Measurements from ENCODE around the gene DOCK8.
A peak's percentile ranks its signal among the peaks of the same experiment; 100 is the strongest.

DOCK8 gene

DNA sequence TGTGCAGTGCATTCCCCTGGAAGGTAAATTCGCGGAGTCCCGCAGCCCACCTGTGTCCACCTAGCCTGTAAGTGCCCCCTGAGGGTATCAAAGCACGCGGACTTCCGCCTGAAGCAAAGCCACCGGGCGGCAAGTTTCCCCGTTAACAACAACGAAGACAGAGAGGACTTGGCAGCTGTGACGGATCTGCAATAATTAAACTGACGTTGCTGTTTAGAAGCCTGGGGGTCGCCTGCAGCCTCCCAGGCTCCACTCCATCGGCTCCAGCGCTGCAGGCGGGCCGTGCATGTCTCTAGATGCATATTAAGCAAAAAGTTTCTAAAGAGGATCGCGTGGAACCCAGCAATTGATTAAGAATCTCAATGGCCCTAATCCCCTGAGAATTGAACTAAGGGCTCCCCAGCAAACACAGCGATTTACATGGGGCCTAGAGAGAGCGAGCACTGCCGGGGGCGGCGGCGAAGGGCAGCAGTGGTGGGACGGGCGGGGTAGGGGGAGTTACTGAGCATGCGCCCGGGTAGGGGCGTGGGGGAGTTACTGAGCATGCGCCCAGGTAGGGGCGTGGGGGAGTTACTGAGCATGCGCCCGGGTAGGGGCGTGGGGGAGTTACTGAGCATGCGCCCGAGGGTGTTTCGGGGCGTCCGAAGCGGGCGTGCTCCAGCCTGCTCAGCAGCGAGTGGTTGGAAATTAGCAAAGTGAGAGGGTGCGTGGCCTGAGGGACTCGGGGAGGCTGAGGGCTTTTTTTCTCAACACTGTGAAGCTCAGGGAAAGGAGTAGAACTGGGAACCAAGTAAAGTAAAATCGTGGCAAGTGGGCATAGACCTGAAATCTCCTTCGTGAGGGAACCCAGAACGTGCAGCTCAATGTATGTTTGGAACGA is 255.2 kb downstream of the DOCK8 start:
- Histone ChIP-seq H3K4me3 (peak overlapping the region; percentile 34 to 55 (median 48)), H3K27ac (peak overlapping the region in 20 of 21 experiments; percentile 19 to 93 (median 82))

DNA sequence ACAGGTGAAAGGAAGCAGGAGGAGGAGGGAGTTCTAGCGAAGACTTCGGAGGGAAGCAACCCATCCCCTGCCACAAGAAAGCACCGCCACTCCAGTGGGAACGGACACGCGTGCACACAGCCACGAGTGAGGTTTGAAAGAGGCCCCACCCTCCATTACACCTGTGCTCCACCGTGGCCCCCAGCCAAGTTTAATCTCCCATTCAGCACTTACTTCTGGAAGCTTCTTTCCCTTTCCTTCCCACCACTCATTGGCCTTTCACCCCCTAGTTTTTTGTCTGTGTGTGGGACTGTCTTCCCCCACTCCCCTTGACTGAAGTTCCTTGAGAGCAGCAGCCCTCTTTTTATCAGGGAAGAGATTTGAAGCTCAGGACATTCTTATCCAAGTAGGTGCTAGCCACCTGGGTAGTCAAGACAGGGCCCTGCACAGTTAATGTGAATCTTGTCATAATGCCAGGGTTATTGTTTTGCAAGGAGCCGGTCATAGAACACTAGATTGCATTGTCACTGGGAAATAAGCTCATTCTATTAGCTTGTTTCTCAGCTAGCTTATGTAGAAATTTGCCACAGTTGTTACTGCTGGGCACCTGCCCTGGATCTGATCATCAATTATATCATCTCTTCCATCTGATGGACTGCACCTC is 256.0 kb downstream of the DOCK8 start:
- Histone ChIP-seq H3K4me3 (peak overlapping the region; percentile 34 to 55 (median 48)), H3K27ac (peak overlapping the region in 19 of 21 experiments; percentile 45 to 93 (median 74))

DNA sequence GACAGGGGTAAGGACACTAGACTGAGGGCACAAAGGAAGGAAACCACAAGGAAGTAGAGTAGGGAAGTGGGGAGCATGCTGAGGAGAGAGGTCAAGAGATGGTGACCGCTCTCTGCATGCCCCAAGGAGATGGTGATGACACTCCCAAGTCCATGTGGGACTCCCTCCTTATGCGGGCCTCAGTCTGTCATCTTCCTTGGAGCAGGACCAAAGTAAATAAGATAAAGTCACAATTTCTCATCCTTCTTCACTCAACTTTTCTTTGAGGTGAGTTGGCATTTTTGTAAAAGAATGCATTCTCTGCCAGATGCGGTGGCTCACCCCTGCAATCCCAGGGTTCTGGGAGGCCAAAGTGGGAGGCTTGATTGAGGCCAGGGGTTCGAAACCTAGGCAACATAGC is 256.7 kb downstream of the DOCK8 start:
- Histone ChIP-seq H3K4me3 (no peak overlapping the region), H3K27ac (peak overlapping the region in 1 of 21 experiments; percentile 74)

DNA sequence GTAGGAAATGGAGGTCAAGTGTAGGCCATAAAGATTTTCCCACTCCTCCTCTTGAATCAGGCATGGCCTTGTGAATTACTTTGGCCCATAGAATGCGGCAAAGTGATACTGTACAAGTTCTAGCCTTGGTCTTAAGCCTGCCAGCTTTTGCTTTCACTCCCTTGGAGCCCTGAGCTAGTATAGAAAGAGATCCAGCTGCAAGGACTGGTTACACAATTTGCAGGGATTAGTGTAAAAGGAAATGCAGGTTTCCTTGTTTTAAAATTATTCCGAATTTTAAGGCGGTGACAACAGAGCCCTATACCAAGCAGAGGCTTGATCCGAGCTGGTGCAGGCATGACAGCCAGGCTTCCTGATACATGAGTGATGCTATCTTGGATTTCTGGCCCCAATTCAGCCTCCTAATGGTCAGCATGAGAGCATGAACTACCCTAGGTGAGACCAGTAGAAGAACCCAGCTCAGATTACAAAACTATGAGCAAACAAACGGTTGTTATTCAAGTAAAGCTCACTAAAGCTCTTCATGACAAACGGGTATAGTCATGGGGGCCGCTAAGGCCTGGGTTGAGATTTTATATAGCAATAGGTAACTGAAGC is 257.9 kb downstream of the DOCK8 start:
- Histone ChIP-seq H3K4me3 (no peak overlapping the region), H3K27ac (no peak overlapping the region)

DNA sequence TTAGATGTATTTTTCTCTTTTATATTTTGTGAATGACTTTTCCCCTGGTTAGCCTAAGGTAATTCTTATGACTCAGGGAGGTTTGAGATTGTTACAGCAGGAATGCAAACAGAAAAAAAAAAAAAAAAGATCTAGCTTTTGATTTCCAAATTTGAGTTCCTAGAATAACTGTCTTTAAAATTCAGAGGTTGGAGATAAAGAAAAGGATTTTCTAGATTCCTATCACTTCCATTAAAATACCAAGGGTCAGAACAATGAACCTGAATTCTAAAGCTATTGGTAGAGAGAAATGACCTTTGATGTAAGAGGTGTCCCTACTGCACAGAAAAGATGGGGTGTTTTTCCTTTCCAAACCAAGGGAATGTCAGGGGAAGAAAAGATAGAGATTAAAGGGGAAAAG is 262.5 kb downstream of the DOCK8 start:
- H3K27ac ChIP-seq = no peak overlapping the region
- no peak overlapping the region for H3K4me3 ChIP-seq

DNA sequence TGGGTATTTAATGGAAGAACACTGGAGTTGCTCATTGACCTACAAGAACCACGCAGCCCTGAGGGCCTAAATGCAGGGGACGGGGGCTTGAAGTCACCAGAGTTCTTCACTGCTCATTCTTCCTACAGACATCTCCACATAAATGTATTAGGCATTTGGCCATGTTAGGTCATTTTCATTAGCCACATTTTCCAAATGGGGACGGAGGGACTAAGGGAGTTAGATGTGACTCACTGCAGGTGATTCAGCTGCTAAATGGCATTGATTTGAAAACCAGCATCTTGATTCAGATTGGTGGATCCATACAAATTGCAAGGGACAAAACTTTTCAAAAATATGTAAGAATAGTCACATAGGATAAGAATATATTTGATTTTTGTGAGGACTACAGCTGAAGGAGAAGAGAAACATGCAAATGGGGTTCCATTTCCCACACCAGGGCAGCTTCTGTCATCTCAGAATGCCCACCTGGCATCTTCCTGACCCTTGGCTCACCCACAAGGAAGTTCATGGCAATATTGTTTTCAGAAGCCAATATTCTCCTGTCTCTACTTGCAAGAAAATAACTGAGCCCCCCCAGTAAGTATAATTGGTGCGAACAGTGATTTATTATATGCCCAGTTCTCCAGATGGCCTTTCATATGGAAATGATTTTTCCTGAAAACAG is 264.8 kb downstream of the DOCK8 start:
- no peak overlapping the region for H3K4me3 ChIP-seq
- H3K27ac ChIP-seq = no peak overlapping the region

DNA sequence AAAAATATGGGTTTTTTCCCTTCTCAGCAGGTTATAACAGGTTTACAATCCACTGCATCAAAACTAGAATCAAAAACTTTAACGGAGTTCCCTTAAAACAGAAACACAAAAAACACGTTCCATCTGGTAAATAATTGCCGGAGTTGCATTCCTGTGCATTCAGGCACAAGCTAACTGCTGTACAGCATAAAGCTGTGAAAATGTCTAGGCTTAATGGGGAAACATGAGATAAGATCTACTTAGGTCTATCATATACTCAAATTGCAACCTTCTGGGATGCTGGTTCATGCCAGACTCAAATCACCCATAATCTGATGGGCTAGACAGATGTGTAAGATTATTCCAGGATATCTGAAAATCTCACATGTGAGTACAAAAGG is 265.3 kb downstream of the DOCK8 start:
- Histone ChIP-seq H3K27ac (no peak overlapping the region), H3K4me3 (no peak overlapping the region)

DNA sequence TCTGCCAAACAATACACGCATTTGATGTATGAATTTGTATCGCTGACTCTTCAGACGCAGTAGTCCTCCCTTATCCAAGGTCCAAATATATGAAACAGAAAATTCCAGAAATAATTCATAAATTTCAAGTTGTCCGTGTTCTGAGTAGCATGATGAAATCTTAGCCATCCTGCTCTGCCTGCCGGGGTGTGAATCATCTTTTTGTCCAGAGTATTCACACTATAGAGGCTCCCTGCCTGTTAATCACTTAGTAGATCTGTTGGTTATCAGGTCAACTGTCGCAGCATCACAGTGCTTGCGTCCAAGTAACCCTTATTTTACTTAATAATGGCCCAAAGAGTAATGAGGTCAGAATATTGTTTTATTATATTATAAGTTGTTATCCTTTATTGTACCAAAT is 268.1 kb downstream of the DOCK8 start:
- Histone ChIP-seq H3K27ac (no peak overlapping the region), H3K4me3 (no peak overlapping the region)

DNA sequence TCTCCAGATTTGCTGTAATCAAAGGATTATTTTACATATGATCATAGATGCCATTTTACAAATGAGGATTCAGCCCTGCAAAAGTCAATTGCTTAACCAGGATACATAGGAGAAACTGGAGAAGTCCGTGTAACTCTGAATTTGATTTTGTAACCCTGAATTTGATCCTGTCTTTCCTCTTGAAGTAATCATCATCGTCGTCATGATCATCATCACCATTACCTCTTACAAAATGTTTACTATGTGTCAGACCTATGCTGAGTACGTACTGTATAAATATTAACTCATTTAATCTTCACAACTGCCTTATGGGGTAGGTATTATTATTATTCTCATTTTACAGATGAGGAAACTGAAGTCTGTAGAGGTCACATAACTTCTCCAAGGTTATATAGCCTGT is 271.5 kb downstream of the DOCK8 start:
- H3K27ac ChIP-seq = no peak overlapping the region
- H3K4me3 ChIP-seq = no peak overlapping the region

DNA sequence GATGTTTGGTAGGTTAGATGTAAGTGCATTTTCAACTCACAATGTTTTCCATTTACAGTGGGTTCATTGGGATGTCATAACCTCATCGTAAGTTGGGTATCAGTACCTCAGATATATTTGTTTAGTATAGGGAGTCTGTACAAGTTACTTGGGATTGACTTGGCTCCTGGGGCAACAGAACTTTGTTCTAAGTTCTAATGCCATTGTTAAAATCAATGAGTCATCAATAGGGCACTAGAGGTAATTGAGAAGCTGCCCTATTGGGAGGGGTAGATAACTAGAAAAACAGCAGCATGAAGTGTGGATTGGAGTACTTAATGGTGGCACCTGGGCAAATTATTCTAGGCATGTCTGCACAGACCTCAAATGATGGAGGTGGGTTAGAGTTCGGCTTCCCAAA is 272.8 kb downstream of the DOCK8 start:
- Histone ChIP-seq H3K27ac (no peak overlapping the region), H3K4me3 (no peak overlapping the region)

DNA sequence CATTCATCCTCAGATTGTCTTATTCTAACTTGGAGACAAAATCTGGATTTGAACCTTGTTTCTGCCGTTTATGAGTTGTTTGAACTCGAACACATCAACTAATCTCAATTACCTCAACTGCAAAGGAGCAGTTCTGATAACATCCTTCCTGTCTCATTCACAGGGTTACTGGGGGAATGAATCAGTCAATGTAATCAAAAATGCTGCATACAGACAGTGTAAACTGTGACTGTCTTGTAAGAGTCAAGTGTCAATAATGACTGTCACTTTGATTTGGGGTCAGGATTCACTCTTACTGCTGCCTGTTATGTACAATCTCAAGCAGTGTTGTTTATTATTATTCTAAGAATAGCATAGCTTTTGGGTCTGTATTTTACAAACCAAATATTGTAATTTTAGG is 273.8 kb downstream of the DOCK8 start:
- no peak overlapping the region for H3K27ac ChIP-seq
- no peak overlapping the region for H3K4me3 ChIP-seq

DNA sequence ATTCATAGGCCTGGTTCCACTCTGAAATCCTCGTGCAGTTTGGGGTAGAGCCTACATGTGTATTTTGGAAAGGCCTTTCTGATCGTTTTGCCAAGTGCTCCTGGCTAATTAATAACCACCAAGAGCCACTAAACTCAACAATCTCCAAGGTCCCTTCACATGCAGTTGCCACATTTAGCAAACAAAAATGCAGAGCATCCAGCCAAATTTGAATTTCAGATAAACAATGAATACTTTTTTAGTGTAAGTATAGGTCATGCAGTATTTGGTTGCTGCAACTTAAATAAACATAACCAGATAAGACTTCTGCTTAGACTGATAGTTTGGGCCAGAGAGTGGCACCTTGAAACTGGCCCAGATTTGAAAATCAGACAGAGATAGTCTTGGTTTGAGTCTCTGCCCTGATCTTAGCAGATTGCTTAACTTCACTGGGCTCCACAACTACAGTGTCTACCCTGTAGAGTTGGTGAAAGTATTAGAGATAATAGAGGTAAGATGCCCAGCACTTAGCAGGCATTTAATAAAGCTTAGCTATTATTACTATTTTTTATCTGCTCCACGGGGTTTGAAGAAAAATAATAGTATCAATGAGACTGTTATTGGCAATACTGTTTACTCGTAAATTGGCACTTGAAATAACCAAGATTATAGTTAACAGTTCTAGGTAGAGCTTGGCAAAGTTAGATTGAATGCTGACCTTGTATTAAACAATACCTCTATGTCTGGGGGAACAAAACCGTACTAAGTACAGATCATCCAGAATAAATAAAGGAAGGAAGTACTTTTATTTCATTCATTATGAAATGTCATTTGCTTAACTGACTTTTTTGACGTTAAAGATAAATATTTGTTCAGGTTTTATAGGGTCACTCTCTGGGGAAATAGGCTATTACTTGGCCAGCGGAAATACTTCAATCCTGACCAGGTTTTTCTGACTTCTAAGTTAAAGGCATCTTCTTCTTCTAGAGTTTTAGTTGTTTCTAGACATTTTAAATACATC is 274.8 kb downstream of the DOCK8 start:
- Histone ChIP-seq H3K4me3 (no peak overlapping the region), H3K27ac (no peak overlapping the region)

DNA sequence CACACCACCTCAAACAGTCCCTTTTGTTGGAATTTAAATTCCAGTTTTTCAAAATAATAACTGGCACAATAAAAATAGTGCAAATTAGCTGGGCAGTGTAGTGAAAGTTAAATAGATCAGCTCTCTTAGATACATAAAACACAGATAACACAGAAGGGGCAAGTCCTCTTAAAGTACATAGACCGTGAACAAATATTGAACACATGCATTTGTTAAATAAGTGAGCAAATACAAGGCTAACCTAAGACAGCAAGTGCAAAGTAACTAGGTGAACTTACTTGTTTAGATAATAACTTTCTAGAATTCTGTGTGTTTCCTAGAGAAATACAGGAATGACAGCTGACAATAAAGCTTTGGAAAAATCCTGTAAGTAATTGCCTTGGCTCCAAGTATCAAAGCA is 280.1 kb downstream of the DOCK8 start:
- Histone ChIP-seq H3K27ac (no peak overlapping the region), H3K4me3 (no peak overlapping the region)

DNA sequence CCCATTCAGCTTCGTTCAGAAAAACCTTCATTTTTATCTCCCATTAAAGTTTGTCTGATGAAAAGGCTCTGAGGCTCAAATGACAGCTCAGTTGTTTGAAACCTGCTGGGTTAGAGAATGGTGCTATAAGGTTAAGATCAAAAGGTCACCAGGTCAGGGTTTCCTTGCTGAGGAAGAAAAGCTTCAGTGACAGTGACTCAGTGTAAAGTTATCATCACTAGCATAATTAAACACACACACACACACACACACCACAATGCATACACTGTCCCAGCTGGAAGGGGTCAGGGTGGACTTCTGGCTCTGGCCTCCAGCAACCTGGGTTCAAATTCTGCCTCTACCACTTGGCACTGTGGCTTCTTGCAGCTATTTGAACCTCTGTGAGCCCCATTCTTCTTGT is 281.1 kb downstream of the DOCK8 start:
- no peak overlapping the region for H3K4me3 ChIP-seq
- H3K27ac ChIP-seq = no peak overlapping the region

DNA sequence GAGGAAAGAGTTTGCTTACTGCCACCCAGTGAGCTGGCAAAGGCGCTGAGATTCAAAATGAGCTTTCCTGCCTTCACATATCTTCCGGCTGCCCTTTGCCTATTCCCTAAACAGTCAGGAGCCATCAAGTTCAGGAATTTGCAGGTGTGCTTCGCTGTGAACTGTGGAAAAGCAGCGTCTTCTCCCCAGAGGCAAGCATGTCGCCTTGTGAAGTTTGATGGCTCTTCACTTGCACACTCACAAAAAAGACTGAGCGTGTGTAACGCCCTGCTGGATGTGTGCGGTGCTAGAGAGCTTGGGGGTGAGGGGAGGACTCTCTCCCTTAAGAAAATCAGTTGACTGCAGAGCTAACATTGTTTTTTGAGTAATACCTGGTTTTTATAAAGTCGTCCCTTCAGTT is 288.7 kb downstream of the DOCK8 start:
- H3K27ac ChIP-seq = no peak overlapping the region
- peak overlapping the region in 2 of 7 experiments; percentile 67 to 71 for H3K4me3 ChIP-seq

DNA sequence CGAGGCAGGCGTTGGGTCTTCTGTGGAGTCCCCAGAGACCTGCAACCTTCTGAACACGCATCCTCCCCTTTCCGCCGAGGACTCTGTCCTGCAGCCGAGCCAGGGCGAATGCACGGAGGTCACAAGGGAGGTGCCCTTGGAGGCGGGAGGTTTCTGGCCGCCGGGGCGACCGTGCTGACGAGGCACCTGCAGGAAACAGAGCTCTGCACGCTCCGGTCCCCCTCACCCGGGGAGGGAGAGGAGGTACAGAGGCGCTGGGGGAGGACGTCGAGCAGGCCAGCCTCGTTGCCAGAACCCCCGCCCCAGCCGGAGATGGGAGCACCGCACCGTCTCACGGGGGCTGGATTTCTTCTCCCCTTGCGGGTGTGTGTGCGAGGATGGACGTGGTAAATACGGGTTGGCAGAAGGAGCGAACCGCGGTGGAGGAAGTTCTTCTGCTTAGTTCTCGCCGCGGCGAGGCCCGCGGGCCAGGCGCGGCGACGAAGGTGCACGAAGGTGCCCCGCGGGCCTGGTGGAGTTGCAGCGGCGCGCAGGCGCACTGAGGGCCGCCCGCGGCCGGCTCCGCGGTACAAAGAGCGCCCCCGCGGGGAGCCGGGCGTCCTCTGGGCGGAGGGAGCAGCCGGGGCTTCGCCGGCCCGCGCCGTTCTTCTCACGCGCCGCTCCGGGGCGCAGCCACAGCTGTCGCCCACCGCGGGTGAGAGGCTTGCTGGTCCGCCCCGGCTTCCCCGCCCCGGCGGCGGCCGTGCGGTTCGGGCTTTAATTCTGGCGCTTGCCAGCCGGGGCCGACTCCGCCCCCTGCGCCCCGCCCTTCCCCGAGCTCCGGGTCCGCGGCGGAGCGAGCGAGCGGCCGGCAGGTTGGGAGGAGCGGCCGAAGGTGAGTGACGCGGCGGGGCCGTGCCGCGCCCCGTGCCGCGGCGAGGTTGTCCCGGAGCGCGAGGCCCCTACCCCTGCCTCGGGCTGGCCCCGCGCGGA is 289.5 kb downstream of the DOCK8 start, which contains the start of gene KANK1:
TSS of gene KANK1 (plus strand) at position 815 of the 972 bp plus-strand sequence.
- Histone ChIP-seq H3K4me3 (peak within 1 kb of the TSS; percentile 49 to 84 (median 67)), H3K27ac (peak within 1 kb of the TSS in 19 of 21 experiments; percentile 3 to 84 (median 61))

DNA sequence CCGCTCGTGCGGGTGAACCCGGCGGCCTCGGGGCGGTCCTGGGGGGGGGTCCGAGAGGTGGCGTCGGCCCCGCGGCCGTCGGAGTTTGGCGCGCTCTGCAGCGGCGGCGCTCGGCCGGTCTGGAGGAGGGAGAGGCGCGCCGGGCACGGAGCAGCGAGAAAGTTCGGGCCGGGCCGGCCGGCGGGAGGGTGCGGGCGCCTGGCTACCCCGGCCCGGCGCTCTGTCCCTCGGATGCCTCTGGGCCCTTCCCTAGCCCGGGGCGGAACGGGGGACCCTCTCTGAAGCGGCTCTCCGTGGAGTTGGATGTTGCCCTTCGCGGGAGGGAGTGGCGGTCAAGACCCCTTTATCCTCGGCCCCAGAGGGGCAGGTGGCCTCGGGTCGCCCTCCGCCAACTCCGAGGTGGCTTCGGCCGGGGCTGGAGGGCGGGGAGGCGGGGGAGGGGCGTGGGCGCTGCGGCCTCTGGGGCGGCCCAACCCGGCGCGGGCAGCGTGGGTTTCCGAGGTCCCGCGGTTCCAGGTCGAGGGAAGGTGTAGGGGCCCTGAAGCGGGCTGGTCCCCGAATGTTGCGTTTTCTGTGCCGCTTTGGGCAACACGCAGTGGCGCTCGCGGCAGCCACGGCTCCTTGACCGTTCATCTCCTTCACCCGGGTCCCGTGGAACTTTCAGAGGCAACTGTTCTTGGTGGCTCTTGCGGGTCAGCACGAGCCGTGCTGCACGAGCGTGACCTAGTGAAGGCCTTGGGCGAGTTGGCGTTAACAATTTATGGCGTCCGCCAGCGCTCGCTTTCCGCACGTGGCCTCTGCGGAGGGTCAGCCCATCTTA is 290.5 kb downstream of the DOCK8 start:
- H3K4me3 ChIP-seq = peak overlapping the region; percentile 49 to 84 (median 67)
- peak overlapping the region in 17 of 21 experiments; percentile 4 to 75 (median 53) for H3K27ac ChIP-seq
